Vagina (tissue), 2 donors: ENCODE results near the gene ARHGEF12. TPM values are rescaled to one million over a fixed set of nuclear protein-coding genes. Genes with fewer than 3 reads are reported as not detected.
"Not testable (repeated sequence)": the region's sequence is repeated elsewhere in the genome, so short reads cannot be mapped to it uniquely, and the experiment has no call there.

ENCODE experiments used
- DNase-seq, 2 donors: peaks; one replicate each; pipeline ENCODE4 v3.0.0-alpha.2; 2017; ENCODE audit errors: extremely low spot score in 2 of 2
- H3K27ac ChIP-seq: fragments of 200-600 bp; sonication (generic); one replicate; pipeline ENCODE4 v1.5.1; 2019
- H3K27me3 ChIP-seq: fragments of 200-600 bp; sonication (generic); one replicate; pipeline ENCODE4 v1.5.1; 2019
- H3K36me3 ChIP-seq, 2 donors: fragments of 200-600 bp; sonication (generic); one replicate each; pipeline ENCODE4 v1.5.1; 2017 to 2019
- H3K4me1 ChIP-seq: fragments of 200-600 bp; sonication (generic); one replicate; pipeline ENCODE4 v1.5.1; 2019
- H3K4me3 ChIP-seq, 2 donors: fragments of 200-600 bp; sonication (generic); 1 replicate in 1 of 2; 2 replicates in 1 of 2; pipeline ENCODE4 v1.5.1; 2016 to 2019
- H3K9me3 ChIP-seq: fragments of 200-600 bp; sonication (generic); one replicate; pipeline ENCODE4 v1.5.1; 2019
- POLR2A ChIP-seq, 2 donors: fragments of 450-650 bp; IDR thresholded peaks; one replicate each; pipeline ENCODE4 v1.6.1; 2017; ENCODE audit warnings: antibody characterized with exemption in 2 of 2, mild to moderate bottlenecking in 2 of 2, moderate library complexity in 2 of 2
- POLR2AphosphoS5 ChIP-seq, 2 donors: sonication (generic); formaldehyde crosslinking; IDR thresholded peaks; one replicate each; pipeline ENCODE4 v1.9.0; 2017; ENCODE audit warnings: antibody characterized with exemption in 2 of 2, mild to moderate bottlenecking in 2 of 2, low read depth in 1 of 2; ENCODE audit not compliant: insufficient read depth in 1 of 2
- intact Hi-C: fragments of 100-400 bp; cut with DNase I; formaldehyde crosslinking; loops from one replicate; pipeline ENCODE4 v1.15.1; 2023
- total RNA-seq: library from RNA; depleted of rRNA; stranded (reverse); fragments of >200 nt; gene quantifications from one replicate; pipeline ENCODE4 v1.2.3, GENCODE V29; 2016
- TF ChIP-seq, protein P1 (sequence below), 3 experiments: fragments of 450-650 bp in 2 of 3; fragments of 200-600 bp in 1 of 3; sonication (generic) in 1 of 3; IDR thresholded peaks; one replicate each; pipeline ENCODE4 v1.5.1; 2017 to 2019; ENCODE audit warnings: antibody characterized with exemption in 3 of 3, mild to moderate bottlenecking in 2 of 3, moderate library complexity in 2 of 3

Gene ARHGEF12
- total RNA-seq, 1 donor from 2014 or later: 106 TPM

DNA sequence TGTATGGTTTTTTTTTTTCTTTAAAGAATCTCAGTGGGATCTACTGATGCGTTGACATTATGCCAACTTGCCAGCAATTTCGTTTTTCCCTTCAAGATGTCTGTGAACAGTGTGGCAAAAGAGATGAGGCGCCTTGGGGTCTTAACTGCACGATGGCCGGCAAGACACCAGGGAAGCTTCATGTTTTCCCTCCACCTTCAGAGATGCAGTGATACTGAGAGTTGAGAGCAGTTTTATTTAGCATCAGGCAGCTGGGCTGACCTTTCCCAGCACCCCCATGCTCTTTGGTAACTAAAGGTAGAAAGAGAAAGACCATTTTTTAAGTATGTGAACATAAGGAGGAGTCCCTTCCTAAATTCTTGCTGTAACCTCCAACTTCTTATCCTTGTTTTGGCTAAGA lies 163.6 kb downstream of the ARHGEF12 start:
- Histone ChIP-seq H3K9me3 (no peaks in the 10 kb centered on the region), H3K27ac (no peak overlapping the region), H3K27me3 (no peaks in the 10 kb centered on the region), H3K36me3 (no peaks in the 10 kb centered on the region), H3K4me1 (no peaks in the 10 kb centered on the region), H3K4me3 (no peak overlapping the region)
- DNase-seq: no peak
- intact Hi-C loops: no loop called here
- TF ChIP-seq POLR2AphosphoS5 (IDR thresholded peaks at IDR 0.05; ENCODE audit: insufficient read depth in 1 of 2, low read depth in 1 of 2) (no peak), POLR2A (IDR thresholded peaks at IDR 0.05) (no peak)
- TF ChIP-seq, protein P1, sequence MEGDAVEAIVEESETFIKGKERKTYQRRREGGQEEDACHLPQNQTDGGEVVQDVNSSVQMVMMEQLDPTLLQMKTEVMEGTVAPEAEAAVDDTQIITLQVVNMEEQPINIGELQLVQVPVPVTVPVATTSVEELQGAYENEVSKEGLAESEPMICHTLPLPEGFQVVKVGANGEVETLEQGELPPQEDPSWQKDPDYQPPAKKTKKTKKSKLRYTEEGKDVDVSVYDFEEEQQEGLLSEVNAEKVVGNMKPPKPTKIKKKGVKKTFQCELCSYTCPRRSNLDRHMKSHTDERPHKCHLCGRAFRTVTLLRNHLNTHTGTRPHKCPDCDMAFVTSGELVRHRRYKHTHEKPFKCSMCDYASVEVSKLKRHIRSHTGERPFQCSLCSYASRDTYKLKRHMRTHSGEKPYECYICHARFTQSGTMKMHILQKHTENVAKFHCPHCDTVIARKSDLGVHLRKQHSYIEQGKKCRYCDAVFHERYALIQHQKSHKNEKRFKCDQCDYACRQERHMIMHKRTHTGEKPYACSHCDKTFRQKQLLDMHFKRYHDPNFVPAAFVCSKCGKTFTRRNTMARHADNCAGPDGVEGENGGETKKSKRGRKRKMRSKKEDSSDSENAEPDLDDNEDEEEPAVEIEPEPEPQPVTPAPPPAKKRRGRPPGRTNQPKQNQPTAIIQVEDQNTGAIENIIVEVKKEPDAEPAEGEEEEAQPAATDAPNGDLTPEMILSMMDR (IDR thresholded peaks at IDR 0.05): no peak

DNA sequence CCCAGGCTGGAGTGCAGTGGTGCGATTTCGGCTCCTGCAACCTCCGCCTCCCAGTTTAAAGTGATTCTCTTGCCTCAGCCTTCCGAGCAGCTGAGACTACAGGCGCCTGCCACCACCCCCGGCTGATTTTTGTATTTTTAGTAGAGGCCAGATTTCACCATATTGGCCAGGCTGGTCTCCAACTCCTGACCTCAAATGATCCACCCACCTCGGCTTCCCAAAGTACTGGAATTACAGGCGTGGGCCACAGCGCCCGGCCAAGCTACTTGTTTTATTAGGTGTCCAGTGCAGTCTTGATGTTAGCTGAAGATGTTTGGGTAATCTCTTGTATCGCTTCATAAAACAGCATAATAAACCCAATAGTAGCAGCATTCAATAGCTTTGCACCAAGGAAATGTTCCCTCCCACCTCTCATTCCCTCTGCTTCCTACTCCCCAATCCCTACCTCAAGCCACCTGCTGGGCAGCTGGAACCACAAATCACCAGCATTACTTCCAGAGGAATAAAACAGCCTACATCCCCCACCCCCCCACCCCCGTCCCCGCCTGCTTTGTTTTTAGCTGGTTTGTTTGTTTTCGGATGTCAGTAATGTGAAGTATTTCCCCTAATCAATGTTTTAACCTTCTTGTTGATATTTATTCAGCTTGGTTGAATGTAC lies 164.3 kb downstream of the ARHGEF12 start:
- Histone ChIP-seq H3K27me3 (no peaks in the 10 kb centered on the region), H3K4me1 (no peaks in the 10 kb centered on the region), H3K4me3 (no peak overlapping the region), H3K36me3 (no peaks in the 10 kb centered on the region), H3K9me3 (no peaks in the 10 kb centered on the region), H3K27ac (no peak overlapping the region)
- intact Hi-C loops: no loop called here
- no peak for DNase-seq
- TF ChIP-seq, protein P1 (IDR thresholded peaks at IDR 0.05): no peak
- TF ChIP-seq POLR2AphosphoS5 (IDR thresholded peaks at IDR 0.05; ENCODE audit: insufficient read depth in 1 of 2, low read depth in 1 of 2): no peak
- no peak for TF ChIP-seq POLR2A (IDR thresholded peaks at IDR 0.05)

DNA sequence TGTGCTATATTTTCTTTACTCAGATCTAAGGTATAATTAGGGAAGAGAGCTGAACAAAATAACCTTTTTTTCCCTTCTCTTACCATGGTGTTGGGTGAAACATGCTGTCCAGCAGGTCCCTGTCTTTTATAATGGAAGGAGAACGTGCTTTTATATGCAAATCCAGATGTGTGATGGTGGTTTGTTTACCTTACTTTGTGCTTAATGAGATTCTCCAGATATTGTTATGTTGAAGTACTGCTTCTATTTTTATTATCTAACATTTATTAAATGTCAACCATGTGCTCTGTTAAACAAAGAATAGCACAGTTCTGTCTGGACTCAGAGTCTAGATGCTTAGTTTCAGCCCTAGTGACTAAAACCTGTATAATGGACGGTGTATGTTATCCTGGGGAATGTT lies 165.2 kb downstream of the ARHGEF12 start:
- Histone ChIP-seq H3K27me3 (no peaks in the 10 kb centered on the region), H3K4me3 (no peak overlapping the region), H3K27ac (no peak overlapping the region), H3K4me1 (no peaks in the 10 kb centered on the region), H3K9me3 (no peaks in the 10 kb centered on the region), H3K36me3 (no peaks in the 10 kb centered on the region)
- intact Hi-C loops: no loop called here
- TF ChIP-seq, protein P1 (IDR thresholded peaks at IDR 0.05): no peak
- TF ChIP-seq POLR2AphosphoS5 (IDR thresholded peaks at IDR 0.05; ENCODE audit: insufficient read depth in 1 of 2, low read depth in 1 of 2): no peak
- TF ChIP-seq POLR2A (IDR thresholded peaks at IDR 0.05): no peak
- DNase-seq: no peak

DNA sequence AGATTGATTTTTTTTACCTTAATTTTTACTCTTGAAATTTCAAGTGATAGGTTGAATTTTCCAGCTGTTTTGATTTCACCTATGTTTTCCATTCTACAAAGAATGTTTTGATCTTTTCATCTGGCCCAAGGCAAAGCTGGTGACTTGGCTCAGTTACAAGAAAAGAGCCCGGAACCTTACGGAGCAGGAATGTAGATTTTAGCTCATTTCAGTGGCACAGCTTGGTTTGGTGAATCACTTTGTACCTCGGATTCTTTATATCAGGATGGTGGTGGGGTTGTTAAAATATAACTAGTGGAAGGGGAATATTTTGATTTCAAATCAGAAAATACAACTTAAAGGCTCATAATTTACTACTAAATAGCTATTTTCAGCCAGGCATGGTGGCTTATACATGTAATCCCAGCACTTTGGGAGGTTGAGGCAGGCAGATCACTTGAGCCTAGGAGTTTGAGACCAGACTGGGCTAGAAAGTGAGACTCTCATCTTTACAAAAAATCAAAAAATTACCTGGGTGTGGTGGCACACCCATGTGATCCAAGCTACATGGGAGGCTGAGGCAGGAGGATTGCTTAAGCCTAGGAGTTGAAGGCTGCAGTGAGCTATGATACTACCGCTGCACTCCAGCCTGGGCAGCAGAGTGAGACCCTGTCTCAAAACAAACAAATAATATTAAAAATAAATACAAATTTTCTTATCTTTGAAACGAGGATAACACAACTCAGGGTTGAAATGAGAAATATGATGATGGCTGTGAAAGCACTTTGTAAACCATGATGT lies 166.0 kb downstream of the ARHGEF12 start:
- Histone ChIP-seq H3K9me3 (no peaks in the 10 kb centered on the region), H3K4me1 (no peaks in the 10 kb centered on the region), H3K4me3 (no peak overlapping the region), H3K27me3 (no peaks in the 10 kb centered on the region), H3K36me3 (no peaks in the 10 kb centered on the region), H3K27ac (no peak overlapping the region)
- TF ChIP-seq POLR2A (IDR thresholded peaks at IDR 0.05) (no peak), POLR2AphosphoS5 (IDR thresholded peaks at IDR 0.05; ENCODE audit: insufficient read depth in 1 of 2, low read depth in 1 of 2) (no peak)
- TF ChIP-seq, protein P1 (IDR thresholded peaks at IDR 0.05): no peak
- intact Hi-C loops: no loop called here
- no peak for DNase-seq

DNA sequence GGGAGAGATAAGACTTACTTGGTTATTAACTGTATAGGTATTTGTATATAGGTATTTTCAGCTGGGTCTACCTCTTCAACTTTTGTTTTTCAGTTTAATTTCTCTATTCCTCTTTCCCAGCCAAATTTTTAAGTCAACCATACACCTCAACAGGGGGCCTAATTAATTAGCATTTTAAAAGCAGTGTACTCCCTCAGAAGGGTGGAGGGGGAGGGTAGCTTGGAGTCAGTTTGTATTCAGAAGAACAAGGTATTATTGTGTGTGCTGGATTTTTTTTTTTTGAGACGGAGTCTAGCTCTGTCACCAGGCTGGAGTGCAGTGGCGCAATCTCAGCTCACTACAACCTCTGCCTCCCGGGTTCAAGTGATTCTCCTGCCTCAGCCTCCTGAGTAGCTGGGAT lies 167.3 kb downstream of the ARHGEF12 start:
- H3K27ac ChIP-seq, H3K4me1 ChIP-seq, DNase-seq, intact Hi-C loops, H3K27me3 ChIP-seq, H3K9me3 ChIP-seq, H3K4me3 ChIP-seq, H3K36me3 ChIP-seq: not testable (repeated sequence)
